HG03558 (cell line): Measurements from ENCODE around the gene LAMC1.

Experiments used
- ATAC-seq: cut with Tn5 transposase; IDR thresholded peaks from one replicate; pipeline ENCODE4 v1.9.1; 2021; ENCODE audit warnings: moderate number of reproducible peaks; ENCODE audit not compliant: unreplicated experiment; ENCODE audit errors: extremely low read depth

The LAMC1 gene

DNA sequence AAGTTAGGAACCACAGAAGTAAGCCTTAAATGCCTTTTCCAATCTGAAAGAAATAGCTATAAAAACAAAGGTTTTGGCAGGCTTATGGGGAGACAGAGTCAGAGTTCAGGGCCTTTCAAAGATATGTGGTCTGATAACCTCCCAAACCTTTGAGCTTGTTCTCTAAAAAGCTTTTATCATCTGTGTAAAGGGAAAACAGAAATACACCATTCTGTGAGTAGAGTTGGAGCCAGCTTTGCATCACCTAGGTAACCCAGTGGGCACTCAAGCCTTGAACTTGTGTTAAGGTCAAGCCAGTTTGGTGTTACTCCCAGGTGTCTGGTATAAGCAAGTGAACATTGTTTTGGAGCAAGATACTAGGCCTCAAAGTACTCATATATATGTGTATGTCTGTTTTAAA, 50.1 kb downstream of the LAMC1 start:
- ATAC-seq: no peak

DNA sequence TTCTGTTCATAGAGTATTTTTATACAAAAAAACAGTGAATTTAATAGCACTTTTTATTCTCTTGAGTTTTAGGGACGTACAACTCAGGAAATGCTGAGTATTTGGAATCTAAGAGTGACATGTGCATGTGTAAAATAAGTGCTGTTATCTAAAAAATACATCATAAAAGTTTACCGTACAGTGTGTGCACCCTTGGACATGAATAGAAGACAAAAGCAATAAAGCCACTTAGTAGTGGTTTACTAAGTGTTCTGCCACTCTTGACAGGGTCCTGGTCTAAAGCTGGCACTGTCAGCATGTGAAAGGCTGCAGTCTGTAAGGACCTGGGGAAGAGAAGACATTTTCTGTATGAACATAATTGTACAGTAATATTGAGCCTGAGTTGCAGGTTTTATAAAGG, 51.0 kb downstream of the LAMC1 start:
- no peak for ATAC-seq

DNA sequence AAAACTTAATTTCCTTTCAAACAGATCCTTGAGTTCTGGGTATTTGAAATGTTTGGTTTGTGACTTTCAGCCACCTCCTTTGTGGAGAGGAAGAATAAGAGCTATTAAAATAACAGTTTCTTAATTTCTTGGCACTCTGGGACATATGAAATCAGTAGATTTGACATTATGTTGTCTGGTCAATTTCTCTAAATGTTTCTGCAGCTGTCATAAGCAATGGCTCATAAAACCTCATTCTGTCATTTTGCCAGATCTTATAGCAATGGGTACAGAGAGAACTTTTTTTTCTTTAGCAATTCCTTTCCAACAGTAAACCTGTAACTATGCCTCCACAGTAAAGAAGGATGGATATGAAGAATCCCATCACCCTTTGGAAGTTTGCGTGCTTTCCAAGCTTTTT, 52.6 kb downstream of the LAMC1 start:
- no peak for ATAC-seq

DNA sequence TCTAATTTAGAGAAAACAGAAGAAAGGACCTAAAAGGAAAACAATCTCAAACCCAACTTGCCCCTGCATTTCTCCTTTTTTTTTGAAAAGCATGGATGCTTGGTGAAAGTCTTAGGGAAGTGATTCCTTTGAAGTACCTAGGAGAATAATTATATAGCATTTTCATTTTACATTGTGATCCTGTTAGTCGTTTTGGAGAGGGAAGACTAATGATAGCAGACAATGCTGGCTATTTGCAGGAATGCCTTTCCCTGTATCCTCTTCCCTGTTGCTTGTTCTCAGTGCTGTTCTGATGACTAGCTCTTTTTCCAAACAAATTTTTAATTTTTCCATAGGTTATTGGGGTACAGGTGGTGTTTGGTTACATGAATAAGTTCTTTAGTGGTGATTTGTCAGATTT, 53.9 kb downstream of the LAMC1 start:
- ATAC-seq: no peak

DNA sequence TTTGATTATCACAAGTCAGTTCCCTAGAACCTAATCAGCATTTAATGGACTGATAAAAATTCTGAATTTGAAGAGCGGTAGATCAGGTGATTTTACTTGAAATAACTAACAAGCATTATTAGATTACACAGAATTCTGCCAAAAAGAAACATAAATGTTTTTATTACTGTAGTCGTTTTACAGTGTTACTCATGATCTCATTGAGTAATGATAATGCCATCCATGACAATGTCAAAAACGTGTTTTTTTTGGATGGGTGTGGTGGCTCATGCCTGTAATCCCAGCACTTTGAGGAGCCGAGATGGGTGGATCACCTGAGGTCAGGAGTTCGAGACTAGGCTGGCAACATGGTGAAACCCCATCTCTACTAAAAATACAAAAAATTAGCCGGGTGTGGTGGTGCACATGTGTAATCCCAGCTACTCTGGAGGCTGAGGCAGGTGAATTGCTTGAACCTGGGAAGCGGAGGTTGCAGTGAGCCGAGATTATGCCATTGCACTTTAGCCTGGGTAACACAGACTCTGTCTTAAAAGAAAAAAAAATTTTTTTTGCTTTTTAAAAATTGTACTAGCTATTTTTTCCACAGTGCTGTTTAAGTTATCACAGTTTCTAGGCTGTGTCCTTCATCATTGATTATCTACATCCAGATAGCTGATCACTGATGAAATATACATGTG, 56.6 kb downstream of the LAMC1 start:
- ATAC-seq: no peak

DNA sequence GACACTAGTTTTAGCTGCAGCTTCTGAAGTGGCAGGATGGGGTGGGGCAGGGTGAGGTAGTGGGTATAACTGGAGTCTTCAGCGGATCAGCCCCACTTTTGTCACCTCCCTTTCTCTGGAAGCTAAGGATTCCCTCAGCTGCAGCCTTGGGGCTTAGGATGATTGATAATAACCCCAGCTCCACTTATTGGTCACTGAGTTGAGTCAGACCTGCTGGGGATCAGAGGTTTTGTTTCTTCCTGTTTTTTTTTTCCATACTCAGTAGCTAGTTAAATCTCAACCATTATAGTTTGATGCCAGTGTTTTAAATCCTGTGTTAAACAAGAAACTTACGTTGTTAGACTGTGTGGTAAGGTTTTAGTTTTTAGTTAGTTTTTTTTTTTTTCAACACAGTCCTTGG, 57.2 kb downstream of the LAMC1 start:
- no peak for ATAC-seq

DNA sequence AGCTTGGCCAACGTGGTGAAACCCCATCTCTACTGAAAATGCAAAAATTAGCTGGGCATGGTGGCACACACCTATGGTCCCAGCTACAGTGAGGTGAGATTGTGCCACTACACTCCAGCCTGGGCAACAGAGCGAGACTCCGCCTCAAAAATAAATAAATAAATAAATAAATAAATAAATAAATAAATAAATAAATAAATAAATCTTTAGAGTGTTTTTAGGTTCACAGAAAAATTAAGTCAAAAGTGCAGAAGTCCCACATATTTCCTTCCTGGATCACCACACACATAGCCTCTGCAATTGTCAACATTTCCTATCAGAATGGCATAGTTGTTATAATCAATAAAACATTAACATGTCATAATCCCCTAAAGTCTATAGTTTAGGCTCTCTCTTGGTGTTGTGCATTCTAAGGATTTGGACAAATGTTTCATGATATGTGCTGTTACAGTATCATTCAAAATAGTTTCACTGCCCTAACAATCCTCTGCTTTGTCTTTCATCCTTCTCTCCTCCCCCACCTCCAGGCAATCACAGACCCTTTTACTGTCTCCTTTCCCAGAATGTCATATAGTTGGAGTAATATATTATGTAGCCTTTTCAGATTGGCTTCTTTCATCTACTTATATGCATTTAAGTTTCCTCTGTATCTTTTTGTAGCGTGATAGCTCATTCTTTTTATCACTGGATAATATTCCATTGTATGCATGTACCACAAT, 58.3 kb downstream of the LAMC1 start:
- ATAC-seq: no peak

DNA sequence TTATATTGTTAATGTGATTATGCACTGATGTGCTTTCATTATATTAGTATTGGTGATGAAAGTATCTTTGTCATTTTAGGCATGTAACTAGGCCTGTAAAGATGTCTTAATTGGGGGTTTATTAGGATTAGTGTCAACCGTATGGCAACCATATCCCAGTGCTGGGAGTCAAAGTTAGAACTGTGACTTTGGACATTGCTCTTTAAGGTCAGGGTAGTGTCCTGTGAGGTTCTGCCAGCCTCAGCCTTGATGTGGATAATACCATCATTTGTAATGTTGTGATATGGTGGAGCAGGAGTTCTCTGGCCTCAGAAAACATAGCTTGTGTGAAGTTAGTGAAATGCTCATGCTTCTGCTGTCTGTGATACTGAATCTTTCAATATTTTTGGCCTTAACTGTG, 59.4 kb downstream of the LAMC1 start:
- ATAC-seq: no peak

DNA sequence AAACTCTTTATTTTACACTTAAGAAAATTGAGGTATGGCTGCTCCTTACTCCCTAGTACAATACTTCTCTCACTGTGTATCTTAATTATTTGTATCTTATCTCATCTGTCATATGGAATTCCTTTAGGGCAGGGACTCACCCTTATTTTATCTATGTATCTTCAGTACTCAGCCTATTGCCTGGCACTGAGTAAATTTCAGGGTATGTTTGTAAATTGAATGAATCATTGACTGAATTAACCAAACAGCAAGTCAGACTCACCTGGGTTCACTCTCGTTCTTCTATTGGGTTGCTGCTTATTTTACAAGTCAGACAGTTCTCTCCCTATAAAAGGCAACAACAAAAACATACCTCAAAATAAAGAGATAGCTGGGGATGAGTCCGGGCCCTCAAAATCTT, 63.8 kb downstream of the LAMC1 start:
- ATAC-seq: no peak

DNA sequence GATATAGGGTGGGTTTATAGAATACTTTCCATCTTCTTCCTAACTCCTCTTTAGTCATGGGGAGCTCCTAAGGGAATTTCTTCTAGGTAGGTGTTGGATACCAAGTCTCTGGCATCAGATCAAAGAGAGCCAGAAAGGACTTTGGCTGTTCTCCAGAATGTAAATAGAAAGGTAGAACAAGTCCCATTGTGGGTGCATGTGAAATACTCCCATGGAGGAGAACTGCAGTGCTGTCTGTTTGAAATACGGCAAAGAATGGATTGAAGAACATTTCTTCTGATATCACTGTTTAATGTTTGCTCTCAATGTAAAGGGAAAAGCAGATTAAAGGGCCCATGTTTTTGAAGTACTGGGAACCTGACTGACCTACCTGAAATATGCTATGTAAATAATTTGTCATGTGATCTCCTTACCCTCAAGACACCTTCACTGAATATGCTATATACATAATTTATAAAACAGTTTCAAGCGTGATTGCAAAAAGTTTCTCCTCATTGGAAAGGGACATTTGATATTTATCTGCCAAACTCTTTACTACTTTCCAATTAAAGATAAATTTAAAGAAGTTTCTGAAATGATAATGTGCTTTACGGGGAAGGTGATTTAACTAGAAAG, 65.9 kb downstream of the LAMC1 start:
- no peak for ATAC-seq

DNA sequence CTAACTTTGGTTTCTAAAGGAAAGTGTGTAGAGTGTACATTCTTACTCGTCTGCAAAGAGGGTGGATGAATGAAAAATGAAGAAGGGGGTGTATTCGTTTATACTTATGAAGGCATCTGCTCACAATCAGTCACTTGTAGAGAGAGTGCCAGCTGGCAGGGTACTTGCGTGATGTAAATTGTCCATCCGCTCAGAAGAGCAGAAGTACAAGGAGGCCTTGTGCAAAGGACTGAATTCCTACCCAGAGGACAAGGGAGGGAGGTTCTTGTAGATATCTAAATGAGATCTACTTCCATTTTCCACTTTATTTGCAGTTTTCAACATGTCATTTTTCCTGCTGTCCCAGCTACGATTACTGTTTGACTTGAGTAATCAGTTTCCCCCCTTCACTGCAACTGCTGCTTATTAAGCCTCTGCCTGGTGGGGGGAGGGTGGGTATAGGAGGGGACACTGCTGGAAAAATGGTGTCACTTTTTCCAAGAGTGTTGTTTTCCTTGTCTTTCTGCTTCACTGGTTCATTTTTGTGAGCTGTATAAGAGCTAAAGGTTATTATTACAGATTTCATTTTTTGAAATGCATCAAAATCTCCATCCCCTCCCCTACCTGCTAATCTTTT, 67.3 kb downstream of the LAMC1 start:
- ATAC-seq: no peak

DNA sequence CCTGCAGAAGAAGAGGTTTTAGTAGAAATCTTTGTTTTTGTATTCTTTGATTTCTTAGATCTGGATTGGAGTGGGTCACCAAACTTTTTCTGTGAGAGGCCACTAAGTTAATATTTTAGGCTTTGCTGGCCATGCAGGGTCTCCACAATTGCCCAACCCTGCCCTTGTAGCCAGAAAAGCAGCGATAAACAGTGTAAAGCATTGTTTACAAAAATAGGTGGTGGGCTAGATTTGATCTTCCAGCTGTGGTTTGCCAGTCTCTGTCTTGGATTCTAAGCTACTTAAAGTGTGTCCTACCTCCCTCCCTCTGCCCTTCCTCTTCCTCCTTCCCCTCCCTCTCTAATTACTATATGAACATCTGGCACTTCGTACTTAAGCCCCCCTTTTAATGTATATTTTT, 68.0 kb downstream of the LAMC1 start:
- ATAC-seq: no peak

DNA sequence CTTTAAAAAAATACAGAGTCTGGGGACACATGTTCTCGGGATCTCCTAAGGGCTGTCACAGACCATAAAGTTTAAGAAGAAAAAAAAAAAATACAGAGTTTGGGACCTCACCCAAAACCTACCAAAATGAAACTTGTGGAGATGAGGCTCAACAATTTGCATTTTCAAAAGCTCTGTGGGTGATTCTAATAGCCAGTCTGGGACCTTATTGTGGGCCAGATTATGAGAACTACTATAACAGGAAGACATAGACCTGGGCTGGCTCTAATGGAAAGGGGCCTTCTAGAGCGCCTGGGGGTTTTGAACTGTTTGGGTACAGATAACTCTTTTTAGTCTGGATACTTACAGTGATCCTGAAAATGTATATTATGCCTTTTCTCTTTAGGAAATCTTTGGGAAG, 69.1 kb downstream of the LAMC1 start:
- ATAC-seq: no peak

DNA sequence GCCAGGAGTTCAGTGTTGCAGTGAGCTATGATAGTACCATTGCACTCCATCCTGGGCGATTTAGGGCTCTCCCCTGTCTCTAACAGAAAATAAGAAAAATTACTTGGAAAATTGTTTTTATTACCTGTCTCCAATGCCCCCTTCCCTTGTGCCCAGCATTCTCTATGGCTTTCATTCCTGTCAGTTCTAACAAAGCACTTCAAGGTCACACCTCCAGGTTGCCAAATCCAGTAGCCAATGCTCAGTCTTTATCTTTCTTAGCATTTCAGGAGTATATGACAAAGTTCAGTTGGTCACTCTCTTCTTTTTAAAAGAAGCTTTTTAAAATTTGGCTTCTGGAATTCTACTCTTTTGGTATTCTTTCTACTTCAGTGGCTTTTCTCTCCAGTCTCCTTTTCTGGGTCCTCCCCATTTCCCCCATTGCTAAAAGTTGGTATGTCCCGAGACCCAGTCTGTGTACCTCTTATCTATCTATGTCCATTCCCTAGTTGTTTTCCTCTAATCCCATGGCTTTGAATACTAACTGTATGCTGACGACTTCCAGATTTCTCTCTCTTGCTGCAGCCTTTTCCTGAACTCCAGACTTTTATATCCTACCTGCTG, 69.9 kb downstream of the LAMC1 start:
- no peak for ATAC-seq

DNA sequence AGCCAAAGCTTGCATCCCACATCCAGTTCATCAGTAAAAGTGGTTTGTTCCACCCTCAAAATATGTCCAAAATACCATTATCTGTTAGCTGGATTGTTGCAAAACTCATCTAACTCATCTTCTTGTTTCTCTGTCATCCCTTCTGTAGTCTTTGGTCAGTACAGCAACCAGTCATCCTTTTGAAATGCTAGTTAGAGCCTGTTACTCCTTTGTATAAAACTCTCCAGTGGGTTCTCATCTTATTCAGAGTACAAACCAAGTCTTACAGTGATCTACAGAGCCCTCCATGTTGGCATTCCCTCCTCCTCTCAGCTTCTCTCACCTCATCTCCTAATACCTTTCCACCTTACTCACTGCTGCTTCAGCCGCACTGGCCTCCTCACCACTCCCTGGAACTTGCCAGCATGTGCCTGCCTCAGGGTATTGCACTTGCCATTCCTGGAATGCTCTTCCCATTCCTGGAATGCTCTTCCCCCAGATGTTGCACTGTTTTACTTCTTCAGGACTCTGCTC, 70.6 kb downstream of the LAMC1 start:
- no peak for ATAC-seq

DNA sequence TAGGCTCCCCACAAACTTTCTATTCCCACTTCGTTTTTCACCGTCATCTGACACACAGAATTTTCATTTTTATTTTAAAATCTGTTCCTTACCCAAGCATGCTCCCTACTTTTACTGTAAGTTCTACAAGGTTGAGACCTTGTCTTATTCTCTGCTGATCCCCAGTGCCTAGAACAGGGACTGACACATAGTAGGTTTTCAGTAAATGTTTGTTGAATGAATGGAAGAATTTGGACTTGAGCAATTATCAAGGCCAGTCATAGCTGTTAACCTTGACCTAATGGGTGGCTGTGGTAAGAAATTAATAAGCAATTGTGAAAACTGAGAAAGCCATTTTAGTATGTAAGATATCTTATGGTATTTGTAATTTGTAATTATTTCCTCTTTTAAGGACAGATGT, 71.1 kb downstream of the LAMC1 start:
- ATAC-seq: no peak

DNA sequence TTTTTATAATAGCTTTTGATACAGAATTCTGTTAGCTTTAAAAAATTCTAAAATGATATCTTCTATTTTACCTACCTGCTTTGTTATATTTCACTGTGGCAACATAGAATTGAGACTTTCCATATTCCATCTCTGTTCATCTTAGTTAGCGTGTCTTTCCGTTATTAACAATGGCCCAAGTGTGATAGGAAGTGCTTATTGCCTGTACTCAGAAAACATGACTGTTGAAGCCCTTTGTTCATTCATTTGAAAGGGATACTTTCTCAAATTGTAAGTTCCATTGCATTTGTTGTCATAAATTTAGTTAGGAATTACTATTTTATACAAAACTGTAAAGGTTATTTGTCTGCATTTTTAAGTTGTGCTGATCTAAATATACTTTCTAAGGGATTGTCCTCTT, 73.1 kb downstream of the LAMC1 start:
- no peak for ATAC-seq

DNA sequence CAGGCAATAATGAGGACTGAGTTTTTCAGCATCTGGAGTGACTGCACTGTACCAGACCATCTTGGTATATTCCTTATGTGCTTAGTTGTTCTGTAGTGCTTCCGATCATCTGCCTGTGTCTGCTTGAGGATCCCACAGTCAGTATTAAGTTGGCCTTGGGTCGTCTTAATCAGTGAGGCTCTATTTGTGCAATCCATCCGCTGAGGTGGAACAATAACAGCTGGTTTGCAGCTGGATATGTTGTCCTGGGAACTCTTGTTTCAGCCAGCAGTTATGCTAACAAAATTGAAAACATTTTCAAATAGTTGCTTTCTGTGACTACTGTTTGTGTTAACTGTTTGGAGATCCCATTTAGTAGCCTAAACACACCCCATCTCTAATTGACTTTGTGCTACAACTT, 73.7 kb downstream of the LAMC1 start:
- no peak for ATAC-seq

DNA sequence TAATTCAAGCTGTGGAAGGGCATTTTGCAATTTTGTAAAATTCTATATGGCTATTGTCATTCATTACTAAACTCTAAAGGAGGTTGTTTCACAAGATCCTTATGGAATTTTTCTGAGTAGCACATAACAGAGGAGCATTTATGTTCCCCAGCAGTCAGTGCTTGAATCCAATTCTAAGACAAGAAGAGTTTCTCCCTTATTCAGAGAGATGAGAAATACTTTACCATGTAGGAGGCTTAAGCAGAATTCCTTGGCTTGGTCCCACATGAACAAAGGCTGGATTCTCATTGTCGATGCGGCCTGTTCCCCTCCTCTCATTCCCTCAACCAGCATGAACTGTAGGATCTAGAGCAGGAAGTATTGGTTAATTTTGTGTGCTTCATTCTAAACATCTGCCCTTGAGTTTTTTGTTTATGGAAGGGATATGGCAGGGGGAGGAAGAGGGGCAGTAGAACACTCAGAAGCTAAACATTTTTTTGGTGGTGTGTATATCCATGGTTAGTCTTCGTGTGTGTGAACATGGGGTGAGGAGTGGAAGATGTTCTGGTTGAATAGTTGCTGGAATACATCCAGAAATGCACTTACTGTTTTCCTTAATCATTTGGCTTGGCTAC, 74.3 kb downstream of the LAMC1 start:
- ATAC-seq: no peak

DNA sequence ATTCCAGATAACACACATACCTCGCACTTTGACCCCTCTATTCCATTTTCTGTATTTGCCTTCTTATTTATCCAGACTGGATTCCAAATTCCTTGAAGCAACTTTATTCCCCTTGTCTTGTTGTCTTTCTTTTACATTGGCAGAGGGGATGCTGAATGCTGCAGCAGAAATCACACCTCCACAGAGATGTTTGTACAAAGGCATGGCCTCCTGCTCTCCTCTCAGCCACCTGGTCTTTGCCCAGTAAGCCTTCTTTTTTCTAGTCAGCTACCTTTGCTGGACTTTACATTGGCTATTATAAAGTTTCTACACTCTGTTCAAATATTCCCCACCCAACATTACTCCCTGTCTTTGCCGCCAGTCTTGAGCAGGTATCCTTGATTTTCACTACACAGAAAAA, 75.1 kb downstream of the LAMC1 start:
- no peak for ATAC-seq
